ENCODE measurements around the gene LCT. TPM values are rescaled to one million over a fixed set of nuclear protein-coding genes. Genes with fewer than 3 reads are reported as not detected.

Gene LCT
- polyA plus RNA-seq, 1 of the 3 experiments (the other 2 are of a cell fraction), result not detected

- TF ChIP-seq, protein P1, sequence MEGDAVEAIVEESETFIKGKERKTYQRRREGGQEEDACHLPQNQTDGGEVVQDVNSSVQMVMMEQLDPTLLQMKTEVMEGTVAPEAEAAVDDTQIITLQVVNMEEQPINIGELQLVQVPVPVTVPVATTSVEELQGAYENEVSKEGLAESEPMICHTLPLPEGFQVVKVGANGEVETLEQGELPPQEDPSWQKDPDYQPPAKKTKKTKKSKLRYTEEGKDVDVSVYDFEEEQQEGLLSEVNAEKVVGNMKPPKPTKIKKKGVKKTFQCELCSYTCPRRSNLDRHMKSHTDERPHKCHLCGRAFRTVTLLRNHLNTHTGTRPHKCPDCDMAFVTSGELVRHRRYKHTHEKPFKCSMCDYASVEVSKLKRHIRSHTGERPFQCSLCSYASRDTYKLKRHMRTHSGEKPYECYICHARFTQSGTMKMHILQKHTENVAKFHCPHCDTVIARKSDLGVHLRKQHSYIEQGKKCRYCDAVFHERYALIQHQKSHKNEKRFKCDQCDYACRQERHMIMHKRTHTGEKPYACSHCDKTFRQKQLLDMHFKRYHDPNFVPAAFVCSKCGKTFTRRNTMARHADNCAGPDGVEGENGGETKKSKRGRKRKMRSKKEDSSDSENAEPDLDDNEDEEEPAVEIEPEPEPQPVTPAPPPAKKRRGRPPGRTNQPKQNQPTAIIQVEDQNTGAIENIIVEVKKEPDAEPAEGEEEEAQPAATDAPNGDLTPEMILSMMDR (IDR thresholded peaks at IDR 0.05), result no peak
- TF ChIP-seq EZH2phosphoT487 (IDR thresholded peaks at IDR 0.05; ENCODE audit: borderline replicate concordance, low read depth), result no peak
- TF ChIP-seq RAD21 (IDR thresholded peaks at IDR 0.05; ENCODE audit: low read length), result no peak
These were observed 19.0 kb downstream of the LCT start (continued) for GRCh38 chr2:135817951-135818350.

DNA sequence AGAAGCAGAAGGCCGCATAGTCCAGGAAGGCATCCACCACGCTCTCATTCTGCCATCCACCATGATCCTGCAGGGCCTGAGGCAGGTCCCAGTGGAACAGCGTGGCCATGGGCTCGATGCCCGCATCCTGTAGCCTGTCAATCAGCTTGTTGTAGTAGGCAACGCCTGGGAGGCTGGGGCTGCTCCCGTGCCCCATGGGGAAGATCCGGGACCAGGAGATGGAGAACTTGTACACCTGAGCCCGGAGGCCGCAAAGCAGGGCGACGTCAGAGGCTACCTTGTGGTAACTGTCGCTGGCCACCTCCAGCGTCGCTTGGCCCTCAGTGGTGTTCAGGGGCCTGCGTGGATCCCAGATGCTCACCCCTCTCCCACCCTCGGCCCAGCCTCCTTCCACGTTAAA is 19.5 kb downstream of the LCT start:
- H3K4me3 ChIP-seq (ENCODE audit: low read depth in 2 of 2, low read length in 1 of 2), result no peak overlapping the region
- H3K9me2 ChIP-seq, result no peaks in the 10 kb centered on the region
- H3K9ac ChIP-seq, result no peak overlapping the region
- no peak overlapping the region for H3K4me2 ChIP-seq
- H3K27ac ChIP-seq (ENCODE audit: low read depth in 2 of 2, low read length in 1 of 2), result no peak overlapping the region
- no peaks in the 10 kb centered on the region for H4K20me1 ChIP-seq (ENCODE audit: insufficient read depth)
- H3F3A ChIP-seq (replicated peaks; ENCODE audit: insufficient read depth), result no peaks in the 10 kb centered on the region
- ChIA-PET CTCF (interaction anchor here (0.9 to 4.5 kb wide), 2 partner anchors 20 to 542 kb away, joined by 3 to 25 read pairs; no protein-coding TSS in a partner anchor), POLR2A (no interaction called here)
- H3K79me2 ChIP-seq (ENCODE audit: insufficient read depth), result no peaks in the 10 kb centered on the region
- WGBS (ENCODE audit: low lambda C conversion rate), result 80% methylated on average over 15 of the region's 18 CpGs
- no peak for DNase-seq
- no peaks in the 10 kb centered on the region for H3K36me3 ChIP-seq (replicated peaks in 1 of 2; ENCODE audit: control insufficient read depth in 1 of 2, insufficient read depth in 2 of 2, low read length in 1 of 2)
- no peak overlapping the region for H2AFZ ChIP-seq (ENCODE audit: low read depth)
- TF ChIP-seq ELF1 (IDR thresholded peaks at IDR 0.05), result no peak
- TF ChIP-seq, protein P2, sequence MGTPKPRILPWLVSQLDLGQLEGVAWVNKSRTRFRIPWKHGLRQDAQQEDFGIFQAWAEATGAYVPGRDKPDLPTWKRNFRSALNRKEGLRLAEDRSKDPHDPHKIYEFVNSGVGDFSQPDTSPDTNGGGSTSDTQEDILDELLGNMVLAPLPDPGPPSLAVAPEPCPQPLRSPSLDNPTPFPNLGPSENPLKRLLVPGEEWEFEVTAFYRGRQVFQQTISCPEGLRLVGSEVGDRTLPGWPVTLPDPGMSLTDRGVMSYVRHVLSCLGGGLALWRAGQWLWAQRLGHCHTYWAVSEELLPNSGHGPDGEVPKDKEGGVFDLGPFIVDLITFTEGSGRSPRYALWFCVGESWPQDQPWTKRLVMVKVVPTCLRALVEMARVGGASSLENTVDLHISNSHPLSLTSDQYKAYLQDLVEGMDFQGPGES (IDR thresholded peaks at IDR 0.05; ENCODE audit: low read depth, low read length), result no peak
- TF ChIP-seq YY1 (IDR thresholded peaks at IDR 0.05; ENCODE audit: low read depth), result no peak
- TF ChIP-seq EZH2phosphoT487 (IDR thresholded peaks at IDR 0.05; ENCODE audit: borderline replicate concordance, low read depth), result no peak
- no peak for TF ChIP-seq TCF12 (IDR thresholded peaks at IDR 0.05)
- TF ChIP-seq, protein P3, sequence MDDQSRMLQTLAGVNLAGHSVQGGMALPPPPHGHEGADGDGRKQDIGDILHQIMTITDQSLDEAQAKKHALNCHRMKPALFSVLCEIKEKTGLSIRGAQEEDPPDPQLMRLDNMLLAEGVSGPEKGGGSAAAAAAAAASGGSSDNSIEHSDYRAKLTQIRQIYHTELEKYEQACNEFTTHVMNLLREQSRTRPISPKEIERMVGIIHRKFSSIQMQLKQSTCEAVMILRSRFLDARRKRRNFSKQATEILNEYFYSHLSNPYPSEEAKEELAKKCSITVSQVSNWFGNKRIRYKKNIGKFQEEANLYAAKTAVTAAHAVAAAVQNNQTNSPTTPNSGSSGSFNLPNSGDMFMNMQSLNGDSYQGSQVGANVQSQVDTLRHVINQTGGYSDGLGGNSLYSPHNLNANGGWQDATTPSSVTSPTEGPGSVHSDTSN (IDR thresholded peaks at IDR 0.05), result no peak
- no peak for TF ChIP-seq GABPA (IDR thresholded peaks at IDR 0.05; ENCODE audit: low read depth)
- TF ChIP-seq EP300 (IDR thresholded peaks at IDR 0.05; ENCODE audit: borderline replicate concordance in 1 of 2, low read depth in 1 of 2, low read length in 1 of 2), result no peak
- no peak for TF ChIP-seq SIN3A (IDR thresholded peaks at IDR 0.05; ENCODE audit: borderline replicate concordance, low read depth, low read length)
- TF ChIP-seq ZBTB33 (IDR thresholded peaks at IDR 0.05; ENCODE audit: borderline replicate concordance, low read depth), result no peak
- TF ChIP-seq RFX5 (IDR thresholded peaks at IDR 0.05; ENCODE audit: low read length), result no peak
- no peak for TF ChIP-seq JUND (IDR thresholded peaks at IDR 0.05)
- no peak for TF ChIP-seq RXRA (IDR thresholded peaks at IDR 0.05; ENCODE audit: borderline replicate concordance, low read depth)
- no peak for TF ChIP-seq FOXJ3 (CRISPR knock-in tag; IDR thresholded peaks at IDR 0.05)
- no peak for TF ChIP-seq MAX (IDR thresholded peaks at IDR 0.05; ENCODE audit: low read depth)
- TF ChIP-seq FOXM1 (IDR thresholded peaks at IDR 0.05; ENCODE audit: low read depth), result no peak
- no peak for TF ChIP-seq NFIC (IDR thresholded peaks at IDR 0.05; ENCODE audit: borderline replicate concordance)
- TF ChIP-seq, protein P4, sequence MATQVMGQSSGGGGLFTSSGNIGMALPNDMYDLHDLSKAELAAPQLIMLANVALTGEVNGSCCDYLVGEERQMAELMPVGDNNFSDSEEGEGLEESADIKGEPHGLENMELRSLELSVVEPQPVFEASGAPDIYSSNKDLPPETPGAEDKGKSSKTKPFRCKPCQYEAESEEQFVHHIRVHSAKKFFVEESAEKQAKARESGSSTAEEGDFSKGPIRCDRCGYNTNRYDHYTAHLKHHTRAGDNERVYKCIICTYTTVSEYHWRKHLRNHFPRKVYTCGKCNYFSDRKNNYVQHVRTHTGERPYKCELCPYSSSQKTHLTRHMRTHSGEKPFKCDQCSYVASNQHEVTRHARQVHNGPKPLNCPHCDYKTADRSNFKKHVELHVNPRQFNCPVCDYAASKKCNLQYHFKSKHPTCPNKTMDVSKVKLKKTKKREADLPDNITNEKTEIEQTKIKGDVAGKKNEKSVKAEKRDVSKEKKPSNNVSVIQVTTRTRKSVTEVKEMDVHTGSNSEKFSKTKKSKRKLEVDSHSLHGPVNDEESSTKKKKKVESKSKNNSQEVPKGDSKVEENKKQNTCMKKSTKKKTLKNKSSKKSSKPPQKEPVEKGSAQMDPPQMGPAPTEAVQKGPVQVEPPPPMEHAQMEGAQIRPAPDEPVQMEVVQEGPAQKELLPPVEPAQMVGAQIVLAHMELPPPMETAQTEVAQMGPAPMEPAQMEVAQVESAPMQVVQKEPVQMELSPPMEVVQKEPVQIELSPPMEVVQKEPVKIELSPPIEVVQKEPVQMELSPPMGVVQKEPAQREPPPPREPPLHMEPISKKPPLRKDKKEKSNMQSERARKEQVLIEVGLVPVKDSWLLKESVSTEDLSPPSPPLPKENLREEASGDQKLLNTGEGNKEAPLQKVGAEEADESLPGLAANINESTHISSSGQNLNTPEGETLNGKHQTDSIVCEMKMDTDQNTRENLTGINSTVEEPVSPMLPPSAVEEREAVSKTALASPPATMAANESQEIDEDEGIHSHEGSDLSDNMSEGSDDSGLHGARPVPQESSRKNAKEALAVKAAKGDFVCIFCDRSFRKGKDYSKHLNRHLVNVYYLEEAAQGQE (IDR thresholded peaks at IDR 0.05; ENCODE audit: low read depth, low read length), result no peak
- no peak for TF ChIP-seq CHD2 (IDR thresholded peaks at IDR 0.05; ENCODE audit: low read length, partially characterized antibody)
- TF ChIP-seq TAF1 (IDR thresholded peaks at IDR 0.05; ENCODE audit: borderline replicate concordance, low read depth, low read length), result no peak
- no peaks in the 10 kb centered on the region for H3K27me3 ChIP-seq (ENCODE audit: insufficient read depth)
- H3K9me3 ChIP-seq, result no peaks in the 10 kb centered on the region
- peaks cover 0 to 4% of the 10 kb centered on the region in 2 experiments; a peak in 1 of 4 replicates for H3K4me1 ChIP-seq (ENCODE audit: control insufficient read depth in 1 of 2, insufficient read depth in 2 of 2, low read depth in 1 of 2, low read length in 1 of 2)

Data from SK-N-SH (cell line).